Liver (tissue), 9 donors: ENCODE results near the gene TMEM232. TPM values are rescaled to one million over a fixed set of nuclear protein-coding genes. Genes with fewer than 3 reads are reported as not detected.
"Not testable (repeated sequence)": the region's sequence is repeated elsewhere in the genome, so short reads cannot be mapped to it uniquely, and the experiment has no call there.

Experiments used
- DNase-seq: peaks from one replicate; pipeline ENCODE4 v3.0.0-alpha.2; 2017; ENCODE audit warnings: low spot score
- H3K27ac ChIP-seq, 2 donors: one replicate each; pipeline ENCODE4 v1.7.0; 2013; ENCODE audit warnings: inconsistent platforms in 2 of 2, low read length in 2 of 2, control low read depth in 1 of 2, low read depth in 1 of 2, mild to moderate bottlenecking in 1 of 2
- H3K27me3 ChIP-seq, 4 donors: one replicate each; pipeline versions ENCODE4 v1.6.1 to v1.7.0; 2013; ENCODE audit warnings: low read length in 3 of 4, inconsistent platforms in 1 of 4, mild to moderate bottlenecking in 1 of 4, moderate library complexity in 1 of 4; ENCODE audit not compliant: control insufficient read depth in 4 of 4, insufficient read depth in 4 of 4
- H3K36me3 ChIP-seq, 4 donors: one replicate each; pipeline versions ENCODE4 v1.6.1 to v1.7.0; 2013; ENCODE audit warnings: low read length in 3 of 4, mild to moderate bottlenecking in 3 of 4, low read depth in 1 of 4, moderate library complexity in 1 of 4; ENCODE audit not compliant: control insufficient read depth in 4 of 4, insufficient read depth in 3 of 4
- H3K4me1 ChIP-seq, 4 donors: one replicate each; pipeline versions ENCODE4 v1.6.1 to v1.7.0; 2013; ENCODE audit warnings: low read length in 3 of 4, mild to moderate bottlenecking in 3 of 4, moderate library complexity in 1 of 4; ENCODE audit not compliant: control insufficient read depth in 4 of 4, insufficient read depth in 4 of 4
- H3K4me3 ChIP-seq, 3 donors: one replicate each; pipeline versions ENCODE4 v1.6.1 to v1.7.0; 2013; ENCODE audit warnings: low read length in 3 of 3, control low read depth in 1 of 3, low read depth in 1 of 3, mild to moderate bottlenecking in 1 of 3
- H3K9ac ChIP-seq, 2 donors: one replicate each; pipeline ENCODE4 v1.7.0; 2013; ENCODE audit warnings: low read length in 2 of 2, mild to moderate bottlenecking in 2 of 2, moderate library complexity in 2 of 2, control low read depth in 1 of 2, low read depth in 1 of 2
- H3K9me3 ChIP-seq, 4 donors: one replicate each; pipeline versions ENCODE4 v1.6.1 to v1.7.0; 2013; ENCODE audit warnings: low read length in 3 of 4; ENCODE audit not compliant: control insufficient read depth in 4 of 4
- EGR1 ChIP-seq, 2 donors: IDR thresholded peaks; 2 replicates each; pipeline ENCODE4 v1.6.1; 2016 to 2018; ENCODE audit warnings: antibody characterized with exemption in 2 of 2, low read depth in 2 of 2
- FOXA1 ChIP-seq: IDR thresholded peaks from 2 replicates; pipeline ENCODE4 v1.6.1; 2016; ENCODE audit warnings: antibody characterized with exemption
- GABPA ChIP-seq, 2 donors: IDR thresholded peaks in 1 of 2; conservative IDR thresholded peaks in 1 of 2; 2 replicates each; pipeline ENCODE4 v1.6.1; 2016; ENCODE audit warnings: antibody characterized with exemption in 2 of 2, mild to moderate bottlenecking in 1 of 2, moderate library complexity in 1 of 2
- NR2F2 ChIP-seq: IDR thresholded peaks from 2 replicates; pipeline ENCODE4 v1.6.1; 2016; ENCODE audit warnings: antibody characterized with exemption
- SP1 ChIP-seq: IDR thresholded peaks from 2 replicates; pipeline ENCODE4 v1.6.1; 2018; ENCODE audit warnings: antibody characterized with exemption, mild to moderate bottlenecking
- WGBS: extraction: QIAGEN DNeasy Blood & Tissue Kit; methylation state at CpG from one replicate; pipeline ENCODE4 v1.1.7; 2013; 5-methylcytosine and 5-hydroxymethylcytosine counted together
- polyA plus RNA-seq, 2 donors: library from polyadenylated mRNA; stranded (reverse) in 1 of 2; unstranded in 1 of 2; fragments of 200-250 nt in 1 of 2; fragments of >200 nt in 1 of 2; fragmentation: Nextera tagmentation in 1 of 2; extraction: Ambion mirVana in 1 of 2; gene quantifications; one replicate each; pipeline versions ENCODE4 v1.2.1 to v1.2.3, GENCODE V29; 2013 to 2015
- total RNA-seq, 2 donors: library from RNA; depleted of rRNA; stranded (reverse); fragments of >200 nt; gene quantifications; one replicate each; pipeline ENCODE4 v1.2.3, GENCODE V29; 2014
- TF ChIP-seq, protein P1 (sequence below): IDR thresholded peaks from 2 replicates; pipeline ENCODE4 v1.6.1; 2016; ENCODE audit warnings: antibody characterized with exemption
- TF ChIP-seq, protein P2 (sequence below): IDR thresholded peaks from 2 replicates; pipeline ENCODE4 v1.6.1; 2016; ENCODE audit warnings: antibody characterized with exemption, mild to moderate bottlenecking
- TF ChIP-seq, protein P3 (sequence below): fragments of 150-350 bp; IDR thresholded peaks from 2 replicates; pipeline ENCODE4 v1.5.1; 2017; ENCODE audit warnings: improper control_type of control experiment, low read depth, low read length; ENCODE audit not compliant: missing input control
- TF ChIP-seq, protein P4 (sequence below): IDR thresholded peaks from 2 replicates; pipeline ENCODE4 v1.6.1; 2016; ENCODE audit warnings: antibody characterized with exemption
- TF ChIP-seq, protein P5 (sequence below): IDR thresholded peaks from 2 replicates; pipeline ENCODE4 v1.6.1; 2016; ENCODE audit warnings: antibody characterized with exemption
- donor health status: healthy.
- donor health status: healthy.
- donor health status: healthy.
- donor health status: healthy.
- donor health status: healthy.

The TMEM232 gene
- total and polyA plus RNA-seq, 4 donors: 0.39 to 2.5 (median 1.0) TPM

DNA sequence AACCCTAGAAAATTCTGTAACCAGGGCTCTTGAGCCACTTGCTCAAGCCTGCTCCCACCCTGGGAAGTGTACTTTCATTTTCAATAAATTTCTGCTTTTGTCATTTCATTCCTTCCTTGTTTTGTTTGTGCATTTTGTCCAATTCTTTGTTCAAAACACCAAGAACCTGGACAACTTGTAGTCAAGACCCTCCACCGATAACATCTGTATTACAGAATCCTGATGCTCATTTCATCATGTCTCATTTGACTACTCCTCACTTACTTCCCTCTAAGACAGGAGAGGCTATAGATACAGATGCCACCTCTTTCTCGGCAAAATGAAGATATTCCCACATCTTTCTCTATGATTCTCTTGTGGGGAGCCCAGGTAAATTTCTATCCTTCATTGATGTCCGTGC lies 183.5 kb downstream of the TMEM232 start (continued):
- TF ChIP-seq, protein P1, sequence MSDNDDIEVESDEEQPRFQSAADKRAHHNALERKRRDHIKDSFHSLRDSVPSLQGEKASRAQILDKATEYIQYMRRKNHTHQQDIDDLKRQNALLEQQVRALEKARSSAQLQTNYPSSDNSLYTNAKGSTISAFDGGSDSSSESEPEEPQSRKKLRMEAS: no peak
- no peak for TF ChIP-seq FOXA1
- TF ChIP-seq, protein P2, sequence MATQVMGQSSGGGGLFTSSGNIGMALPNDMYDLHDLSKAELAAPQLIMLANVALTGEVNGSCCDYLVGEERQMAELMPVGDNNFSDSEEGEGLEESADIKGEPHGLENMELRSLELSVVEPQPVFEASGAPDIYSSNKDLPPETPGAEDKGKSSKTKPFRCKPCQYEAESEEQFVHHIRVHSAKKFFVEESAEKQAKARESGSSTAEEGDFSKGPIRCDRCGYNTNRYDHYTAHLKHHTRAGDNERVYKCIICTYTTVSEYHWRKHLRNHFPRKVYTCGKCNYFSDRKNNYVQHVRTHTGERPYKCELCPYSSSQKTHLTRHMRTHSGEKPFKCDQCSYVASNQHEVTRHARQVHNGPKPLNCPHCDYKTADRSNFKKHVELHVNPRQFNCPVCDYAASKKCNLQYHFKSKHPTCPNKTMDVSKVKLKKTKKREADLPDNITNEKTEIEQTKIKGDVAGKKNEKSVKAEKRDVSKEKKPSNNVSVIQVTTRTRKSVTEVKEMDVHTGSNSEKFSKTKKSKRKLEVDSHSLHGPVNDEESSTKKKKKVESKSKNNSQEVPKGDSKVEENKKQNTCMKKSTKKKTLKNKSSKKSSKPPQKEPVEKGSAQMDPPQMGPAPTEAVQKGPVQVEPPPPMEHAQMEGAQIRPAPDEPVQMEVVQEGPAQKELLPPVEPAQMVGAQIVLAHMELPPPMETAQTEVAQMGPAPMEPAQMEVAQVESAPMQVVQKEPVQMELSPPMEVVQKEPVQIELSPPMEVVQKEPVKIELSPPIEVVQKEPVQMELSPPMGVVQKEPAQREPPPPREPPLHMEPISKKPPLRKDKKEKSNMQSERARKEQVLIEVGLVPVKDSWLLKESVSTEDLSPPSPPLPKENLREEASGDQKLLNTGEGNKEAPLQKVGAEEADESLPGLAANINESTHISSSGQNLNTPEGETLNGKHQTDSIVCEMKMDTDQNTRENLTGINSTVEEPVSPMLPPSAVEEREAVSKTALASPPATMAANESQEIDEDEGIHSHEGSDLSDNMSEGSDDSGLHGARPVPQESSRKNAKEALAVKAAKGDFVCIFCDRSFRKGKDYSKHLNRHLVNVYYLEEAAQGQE: no peak

DNA sequence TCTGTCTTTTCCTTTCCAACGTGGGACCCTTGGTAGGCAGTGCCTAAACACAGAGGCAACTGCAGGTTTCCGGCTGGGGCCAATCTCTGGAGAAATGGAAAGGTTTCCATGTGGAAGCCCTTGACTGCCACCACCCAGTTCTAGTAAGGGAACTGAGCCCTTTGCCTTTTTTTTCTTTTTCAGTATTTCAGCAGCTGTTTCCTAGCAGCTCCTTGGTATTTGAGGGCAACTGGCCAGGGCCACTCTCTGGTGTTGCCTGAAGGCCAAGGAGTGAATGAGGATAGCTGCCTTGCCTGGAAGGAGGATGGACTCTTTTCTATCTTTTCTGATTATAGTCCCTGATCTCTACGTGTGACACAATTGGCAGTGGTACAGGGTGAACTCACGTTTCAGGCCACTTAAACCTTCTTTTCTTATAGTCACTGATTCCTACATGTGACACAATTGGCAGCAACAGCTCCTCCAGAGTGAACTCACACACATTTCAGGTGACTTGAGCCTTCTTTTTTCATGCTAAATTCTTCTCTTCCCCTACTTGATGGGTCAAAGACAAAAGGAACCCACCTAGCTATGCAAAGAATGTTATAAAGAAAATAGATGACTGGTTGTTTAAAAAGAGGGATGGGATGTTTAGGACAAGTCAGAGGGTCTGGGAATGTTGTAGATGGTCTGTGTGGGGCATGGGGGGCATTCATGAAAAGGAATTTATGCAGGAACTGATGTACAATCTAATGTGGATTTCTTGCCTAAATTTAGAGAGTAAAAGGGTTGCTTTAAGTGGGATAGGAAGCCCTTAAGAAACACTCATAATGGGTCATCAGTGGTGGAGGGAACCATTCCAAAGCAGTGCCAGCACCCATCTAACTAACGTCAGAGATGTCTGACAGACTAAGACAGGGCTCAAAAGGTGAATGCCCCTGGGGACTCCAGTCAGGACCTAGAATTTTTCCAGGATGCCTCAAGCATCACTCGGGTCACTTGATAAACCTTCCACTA lies 190.1 kb downstream of the TMEM232 start:
- Histone ChIP-seq H3K36me3 (no peaks in the 10 kb centered on the region), H3K27me3 (no peaks in the 10 kb centered on the region), H3K4me1 (no peaks in the 10 kb centered on the region), H3K4me3 (no peak overlapping the region), H3K9ac (no peak overlapping the region), H3K9me3 (no peaks in the 10 kb centered on the region), H3K27ac (no peak overlapping the region)
- TF ChIP-seq, protein P3, sequence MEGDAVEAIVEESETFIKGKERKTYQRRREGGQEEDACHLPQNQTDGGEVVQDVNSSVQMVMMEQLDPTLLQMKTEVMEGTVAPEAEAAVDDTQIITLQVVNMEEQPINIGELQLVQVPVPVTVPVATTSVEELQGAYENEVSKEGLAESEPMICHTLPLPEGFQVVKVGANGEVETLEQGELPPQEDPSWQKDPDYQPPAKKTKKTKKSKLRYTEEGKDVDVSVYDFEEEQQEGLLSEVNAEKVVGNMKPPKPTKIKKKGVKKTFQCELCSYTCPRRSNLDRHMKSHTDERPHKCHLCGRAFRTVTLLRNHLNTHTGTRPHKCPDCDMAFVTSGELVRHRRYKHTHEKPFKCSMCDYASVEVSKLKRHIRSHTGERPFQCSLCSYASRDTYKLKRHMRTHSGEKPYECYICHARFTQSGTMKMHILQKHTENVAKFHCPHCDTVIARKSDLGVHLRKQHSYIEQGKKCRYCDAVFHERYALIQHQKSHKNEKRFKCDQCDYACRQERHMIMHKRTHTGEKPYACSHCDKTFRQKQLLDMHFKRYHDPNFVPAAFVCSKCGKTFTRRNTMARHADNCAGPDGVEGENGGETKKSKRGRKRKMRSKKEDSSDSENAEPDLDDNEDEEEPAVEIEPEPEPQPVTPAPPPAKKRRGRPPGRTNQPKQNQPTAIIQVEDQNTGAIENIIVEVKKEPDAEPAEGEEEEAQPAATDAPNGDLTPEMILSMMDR: no peak
- TF ChIP-seq, protein P4, sequence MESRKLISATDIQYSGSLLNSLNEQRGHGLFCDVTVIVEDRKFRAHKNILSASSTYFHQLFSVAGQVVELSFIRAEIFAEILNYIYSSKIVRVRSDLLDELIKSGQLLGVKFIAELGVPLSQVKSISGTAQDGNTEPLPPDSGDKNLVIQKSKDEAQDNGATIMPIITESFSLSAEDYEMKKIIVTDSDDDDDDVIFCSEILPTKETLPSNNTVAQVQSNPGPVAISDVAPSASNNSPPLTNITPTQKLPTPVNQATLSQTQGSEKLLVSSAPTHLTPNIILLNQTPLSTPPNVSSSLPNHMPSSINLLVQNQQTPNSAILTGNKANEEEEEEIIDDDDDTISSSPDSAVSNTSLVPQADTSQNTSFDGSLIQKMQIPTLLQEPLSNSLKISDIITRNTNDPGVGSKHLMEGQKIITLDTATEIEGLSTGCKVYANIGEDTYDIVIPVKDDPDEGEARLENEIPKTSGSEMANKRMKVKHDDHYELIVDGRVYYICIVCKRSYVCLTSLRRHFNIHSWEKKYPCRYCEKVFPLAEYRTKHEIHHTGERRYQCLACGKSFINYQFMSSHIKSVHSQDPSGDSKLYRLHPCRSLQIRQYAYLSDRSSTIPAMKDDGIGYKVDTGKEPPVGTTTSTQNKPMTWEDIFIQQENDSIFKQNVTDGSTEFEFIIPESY: no peak
- TF ChIP-seq SP1 (no peak), EGR1 (IDR thresholded peaks at IDR 0.05; ENCODE audit: low read depth in 2 of 2) (no peak), NR2F2 (no peak), GABPA (IDR thresholded peaks at IDR 0.05 in 1 of 2, conservative IDR thresholded peaks at IDR 0.05 in 1 of 2) (no peak)
- TF ChIP-seq, protein P5, sequence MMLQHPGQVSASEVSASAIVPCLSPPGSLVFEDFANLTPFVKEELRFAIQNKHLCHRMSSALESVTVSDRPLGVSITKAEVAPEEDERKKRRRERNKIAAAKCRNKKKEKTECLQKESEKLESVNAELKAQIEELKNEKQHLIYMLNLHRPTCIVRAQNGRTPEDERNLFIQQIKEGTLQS: no peak
- WGBS: 72% methylated on average over 6 of the region's 6 CpGs
- DNase-seq: no peak

DNA sequence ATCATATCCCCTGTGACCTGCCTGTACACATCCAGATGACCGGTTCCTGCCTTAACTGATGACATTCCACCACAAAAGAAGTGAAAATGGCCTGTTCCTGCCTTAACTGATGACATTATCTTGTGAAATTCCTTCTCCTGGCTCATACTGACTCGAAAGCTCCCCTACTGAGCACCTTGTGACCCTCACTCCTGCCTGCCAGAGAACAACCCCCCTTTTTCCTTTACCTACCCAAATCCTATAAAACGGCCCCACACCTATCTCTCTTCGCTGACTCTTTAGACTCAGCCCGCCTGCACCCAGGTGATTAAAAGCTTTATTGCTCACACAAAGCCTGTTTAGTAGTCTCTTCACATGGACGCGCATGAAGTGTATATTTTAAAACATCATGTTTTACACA lies 191.3 kb downstream of the TMEM232 start:
- not testable (repeated sequence) for H3K9me3 ChIP-seq, H3K4me1 ChIP-seq, H3K36me3 ChIP-seq, H3K27ac ChIP-seq, H3K9ac ChIP-seq, DNase-seq, H3K4me3 ChIP-seq, H3K27me3 ChIP-seq
- WGBS: 93% methylated on average over 7 of the region's 7 CpGs
